HCT116 (cell line): ENCODE data around the gene GDPD5.

Experiments used
- CTCF ChIP-seq, 3 experiments: fragments of 200-600 bp in 1 of 3; sonication (generic) in 1 of 3; IDR thresholded peaks in 2 of 3; conservative IDR thresholded peaks in 1 of 3; 2 replicates each; pipeline ENCODE4 v1.5.1; 2012 to 2017; ENCODE audit warnings: low read depth in 2 of 3, low read length in 2 of 3, antibody characterized with exemption in 1 of 3, borderline replicate concordance in 1 of 3, control low read depth in 1 of 3, mild to moderate bottlenecking in 1 of 3, mixed read lengths in 1 of 3, mixed run types in 1 of 3, moderate library complexity in 1 of 3; ENCODE audit not compliant: insufficient read depth in 1 of 3
- EZH2 ChIP-seq: fragments of 200-600 bp; sonication (generic); IDR thresholded peaks from 2 replicates; pipeline ENCODE4 v1.6.1; 2017; ENCODE audit warnings: antibody characterized with exemption, mixed run types
- EZH2phosphoT487 ChIP-seq: fragments of 200-600 bp; IDR thresholded peaks from 2 replicates; pipeline ENCODE4 v1.6.1; 2018; ENCODE audit warnings: antibody characterized with exemption, borderline replicate concordance
- MAX ChIP-seq: IDR thresholded peaks from 2 replicates; pipeline ENCODE4 v1.6.1; 2012
- POLR2A ChIP-seq: IDR thresholded peaks from 2 replicates; pipeline ENCODE4 v1.7.0; 2011; ENCODE audit warnings: borderline replicate concordance; ENCODE audit not compliant: insufficient read depth, insufficient read length; ENCODE audit errors: extremely low read depth
- RAD21 ChIP-seq: IDR thresholded peaks from 2 replicates; pipeline ENCODE4 v1.6.1; 2012; ENCODE audit warnings: low read depth, mild to moderate bottlenecking
- REST ChIP-seq: IDR thresholded peaks from 2 replicates; pipeline ENCODE4 v1.6.1; 2012; ENCODE audit warnings: low read depth

- TF ChIP-seq CTCF (IDR thresholded peaks at IDR 0.05 in 2 of 3, conservative IDR thresholded peaks at IDR 0.05 in 1 of 3; ENCODE audit: borderline replicate concordance in 1 of 3, insufficient read depth in 1 of 3, low read depth in 2 of 3, low read length in 2 of 3) (no peak), EZH2phosphoT487 (no peak), EZH2 (no peak), RAD21 (no peak), POLR2A (no peak), MAX (no peak), REST (no peak)
Observed at GRCh38 chr11:75498556-75499255, 27.0 kb downstream of the GDPD5 start.
